ENCODE results near the gene STC2.

STC2 gene

GRCh38 chr5:173326501-173326960 is 1.7 kb downstream of the STC2 start:
- TF ChIP-seq, protein P1, sequence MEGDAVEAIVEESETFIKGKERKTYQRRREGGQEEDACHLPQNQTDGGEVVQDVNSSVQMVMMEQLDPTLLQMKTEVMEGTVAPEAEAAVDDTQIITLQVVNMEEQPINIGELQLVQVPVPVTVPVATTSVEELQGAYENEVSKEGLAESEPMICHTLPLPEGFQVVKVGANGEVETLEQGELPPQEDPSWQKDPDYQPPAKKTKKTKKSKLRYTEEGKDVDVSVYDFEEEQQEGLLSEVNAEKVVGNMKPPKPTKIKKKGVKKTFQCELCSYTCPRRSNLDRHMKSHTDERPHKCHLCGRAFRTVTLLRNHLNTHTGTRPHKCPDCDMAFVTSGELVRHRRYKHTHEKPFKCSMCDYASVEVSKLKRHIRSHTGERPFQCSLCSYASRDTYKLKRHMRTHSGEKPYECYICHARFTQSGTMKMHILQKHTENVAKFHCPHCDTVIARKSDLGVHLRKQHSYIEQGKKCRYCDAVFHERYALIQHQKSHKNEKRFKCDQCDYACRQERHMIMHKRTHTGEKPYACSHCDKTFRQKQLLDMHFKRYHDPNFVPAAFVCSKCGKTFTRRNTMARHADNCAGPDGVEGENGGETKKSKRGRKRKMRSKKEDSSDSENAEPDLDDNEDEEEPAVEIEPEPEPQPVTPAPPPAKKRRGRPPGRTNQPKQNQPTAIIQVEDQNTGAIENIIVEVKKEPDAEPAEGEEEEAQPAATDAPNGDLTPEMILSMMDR (IDR thresholded peaks at IDR 0.05) = no peak

GRCh38 chr5:173325091-173325698 is 3.0 kb downstream of the STC2 start:
- TF ChIP-seq, protein P1 (IDR thresholded peaks at IDR 0.05) = no peak

- TF ChIP-seq, protein P1 (IDR thresholded peaks at IDR 0.05) = no peak
These were observed 3.9 kb downstream of the STC2 start for GRCh38 chr5:173324115-173325001.

DNA sequence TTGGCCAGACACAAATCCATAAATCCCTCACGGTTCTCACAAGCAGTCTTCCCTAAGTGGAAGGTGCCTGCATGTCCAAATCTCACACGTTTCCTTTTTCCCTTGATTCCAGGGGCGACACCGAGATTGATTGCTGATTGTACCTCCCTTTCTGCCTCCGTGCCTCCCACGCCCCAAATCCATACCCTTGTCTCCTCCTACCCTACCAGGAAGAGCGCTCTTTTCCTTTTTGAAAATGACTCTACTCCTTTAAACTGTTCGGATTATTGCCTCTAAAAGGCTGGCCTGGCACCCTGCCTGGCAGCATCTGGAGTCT is 4.5 kb downstream of the STC2 start:
- TF ChIP-seq, protein P1 (IDR thresholded peaks at IDR 0.05) = no peak

- TF ChIP-seq, protein P1 (IDR thresholded peaks at IDR 0.05) = no peak
These were observed 5.0 kb downstream of the STC2 start for GRCh38 chr5:173323106-173323798.

DNA sequence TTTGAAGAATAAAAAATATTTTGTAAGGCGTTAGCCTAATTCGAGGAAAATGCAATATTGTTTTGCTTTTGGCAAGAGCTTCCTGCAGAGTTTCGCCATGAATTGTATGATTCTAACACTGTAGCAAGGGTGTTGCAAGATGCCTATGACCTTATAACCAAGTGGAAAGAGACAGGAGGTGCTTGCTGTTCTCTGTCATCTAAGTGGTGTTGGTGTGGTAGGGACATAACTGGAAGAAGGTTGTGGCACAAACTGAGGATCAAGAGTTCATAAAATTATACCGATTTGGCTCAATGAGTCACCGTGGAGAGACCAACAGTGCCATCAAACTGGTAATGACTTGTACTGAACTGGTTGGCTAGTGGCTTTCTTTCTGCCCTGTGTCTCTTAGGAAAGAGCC is 6.3 kb downstream of the STC2 start:
- TF ChIP-seq, protein P1 (IDR thresholded peaks at IDR 0.05) = no peak

DNA sequence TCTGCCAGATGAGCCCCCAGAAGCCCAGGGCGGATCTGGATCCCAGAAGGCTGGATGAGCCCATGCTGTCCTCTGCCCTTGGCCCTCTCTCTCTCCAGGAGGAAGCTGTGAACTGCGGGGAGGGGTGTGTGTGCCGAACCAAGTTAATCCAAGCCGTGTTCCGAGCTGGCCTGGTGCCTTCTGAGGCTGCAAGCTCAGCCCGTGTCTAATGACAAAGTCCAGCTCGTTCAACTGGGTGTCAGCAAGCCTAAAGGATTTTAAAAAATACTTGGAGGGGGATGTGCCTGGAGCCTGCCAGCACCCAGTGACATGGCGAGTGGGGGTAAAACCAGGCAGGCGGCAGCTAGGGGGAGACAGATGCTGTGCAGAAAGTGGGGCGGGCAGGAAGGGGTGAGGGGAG is 8.0 kb downstream of the STC2 start:
- TF ChIP-seq, protein P1 (IDR thresholded peaks at IDR 0.05) = no peak

Data from LNCAP (cell line).